ENCODE data around the gene SRCIN1.

The SRCIN1 gene

DNA sequence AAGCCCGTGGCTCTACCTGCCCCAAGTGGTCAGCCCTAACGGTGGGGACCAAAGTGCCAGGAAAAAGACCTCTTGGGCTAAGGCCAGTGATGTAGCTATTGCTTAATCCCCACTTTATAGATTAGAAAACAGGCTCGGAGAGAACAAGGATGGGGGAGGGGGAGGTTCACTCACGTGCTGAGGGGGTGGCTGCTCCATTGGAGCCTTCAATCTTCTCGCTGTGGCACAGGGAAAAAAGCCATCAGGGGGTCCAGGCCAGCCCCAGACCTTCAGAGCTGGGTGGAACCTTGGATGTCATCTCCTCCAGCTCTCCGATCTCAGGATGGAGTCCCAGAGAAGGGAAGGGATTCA, 45.9 kb downstream of the SRCIN1 start:
- DNase-seq, result no peak

DNA sequence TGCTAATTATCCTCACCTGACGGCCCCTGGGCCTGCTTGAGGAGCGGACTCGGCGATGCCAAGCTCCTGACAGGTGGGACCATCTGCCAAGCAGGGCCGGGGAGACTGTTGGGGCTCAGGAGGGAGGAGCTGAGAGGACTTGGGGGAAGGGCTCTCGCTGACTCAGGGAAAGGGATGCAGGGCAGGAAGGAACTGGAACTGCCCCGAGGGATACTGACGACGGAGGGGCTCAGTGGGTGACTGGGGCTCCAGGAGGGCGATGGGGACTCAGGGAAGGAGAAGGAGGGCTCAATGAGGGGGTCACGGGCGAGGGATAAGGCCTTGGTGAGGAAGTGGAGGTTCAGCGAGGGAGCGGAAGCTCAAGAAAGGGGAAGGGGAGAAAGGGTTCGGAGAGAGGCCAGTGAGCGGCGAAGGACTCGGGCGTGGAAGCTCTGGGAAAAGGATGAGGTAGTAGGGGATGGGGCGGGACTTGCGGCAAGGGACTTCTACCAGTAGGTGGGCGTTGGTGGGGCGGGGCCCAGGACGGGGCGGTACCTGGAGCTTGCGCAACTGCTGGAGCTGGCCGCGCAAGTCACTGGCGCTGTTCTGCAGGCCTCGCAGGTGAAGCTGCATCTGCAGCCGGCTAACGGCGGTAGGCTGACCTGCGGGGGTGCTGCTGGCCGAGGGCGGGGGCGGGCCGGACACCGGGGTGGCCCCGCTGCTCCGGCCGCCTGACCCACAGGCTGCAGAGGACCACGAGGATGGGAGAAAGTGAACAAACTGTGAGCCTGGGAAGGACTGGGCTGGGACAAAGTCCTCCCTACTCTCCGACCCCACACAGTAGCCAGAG, 46.5 kb downstream of the SRCIN1 start:
- peak; percentile 59 for DNase-seq

DNA sequence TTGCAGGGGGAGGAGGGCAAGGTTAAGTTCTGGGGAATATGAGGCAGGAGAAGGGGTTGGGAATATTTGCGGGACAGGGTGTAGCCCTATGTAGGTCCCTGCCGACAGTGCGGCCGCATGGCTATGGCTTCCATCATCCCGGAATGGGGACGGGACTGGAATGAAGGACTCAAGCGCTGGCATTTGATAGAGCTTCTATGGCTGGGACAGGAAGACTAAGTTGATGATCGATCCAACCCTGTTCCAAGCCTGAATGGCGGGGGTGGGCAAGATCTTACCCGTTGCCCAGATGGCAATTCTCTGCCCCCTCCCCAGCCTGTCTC, 47.1 kb downstream of the SRCIN1 start:
- no peak for DNase-seq

DNA sequence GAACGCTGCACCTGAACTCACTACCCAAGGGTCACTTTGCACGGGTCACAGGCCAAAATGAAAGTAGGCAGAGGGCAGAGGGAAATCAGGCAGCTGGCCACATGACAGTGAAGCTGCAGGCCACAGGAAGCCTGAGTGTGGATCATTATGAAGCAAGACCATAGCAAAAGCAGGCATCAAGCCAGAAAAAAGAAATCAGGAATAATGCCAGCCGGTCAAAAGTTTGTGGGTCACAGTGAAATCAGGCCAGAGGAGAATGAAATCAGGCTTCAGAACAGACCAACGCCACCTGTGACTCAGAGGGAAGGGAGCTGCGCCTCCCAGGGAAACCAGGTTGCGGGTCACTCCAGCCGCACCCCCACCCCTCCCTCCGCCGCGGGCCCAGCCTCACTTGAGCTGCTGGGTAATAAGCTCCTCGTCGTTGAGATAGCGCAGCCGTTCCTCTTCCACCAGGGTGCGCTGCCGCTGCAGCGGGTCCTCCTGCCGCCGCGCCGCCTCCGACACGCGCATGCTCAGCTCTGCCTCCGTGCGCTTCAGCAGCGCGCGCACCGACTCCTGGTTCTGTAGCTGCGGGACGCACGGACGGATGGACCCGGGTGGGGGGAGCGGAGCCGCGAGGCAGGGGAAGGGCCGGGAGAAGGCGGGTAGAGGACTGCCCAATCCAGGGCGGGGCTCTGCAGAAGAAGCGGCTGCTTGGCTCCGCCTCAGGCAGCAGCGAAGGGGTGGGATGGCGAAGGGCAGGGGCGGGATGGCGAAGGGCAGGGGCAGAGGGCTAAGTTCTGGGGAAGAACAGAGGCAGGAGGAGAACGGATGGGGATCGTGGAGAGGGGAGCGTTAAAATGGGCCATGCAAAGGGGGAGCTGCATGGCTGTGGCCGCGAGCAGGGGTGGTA, 47.7 kb downstream of the SRCIN1 start:
- peak; percentile 85 for DNase-seq

DNA sequence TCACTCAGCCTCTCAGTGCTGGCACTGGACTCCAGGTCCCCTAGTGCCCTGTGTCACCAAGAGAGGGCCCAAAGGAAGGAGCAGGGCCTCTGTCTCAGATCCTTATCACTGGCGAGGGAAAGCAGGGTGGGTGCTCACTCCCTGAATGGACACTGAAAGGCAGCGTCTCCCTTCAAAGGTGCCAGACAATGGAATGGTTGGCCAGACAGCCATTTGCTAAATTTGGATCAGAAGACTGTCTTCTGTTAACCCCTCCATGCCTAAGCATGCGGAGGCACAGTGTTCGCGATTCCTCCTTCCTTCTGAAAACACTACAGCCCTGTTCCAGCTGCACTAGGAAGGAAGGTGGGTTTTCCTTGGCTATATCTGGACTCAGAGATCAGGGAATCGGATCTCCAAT, 48.4 kb downstream of the SRCIN1 start:
- no peak for DNase-seq

DNA sequence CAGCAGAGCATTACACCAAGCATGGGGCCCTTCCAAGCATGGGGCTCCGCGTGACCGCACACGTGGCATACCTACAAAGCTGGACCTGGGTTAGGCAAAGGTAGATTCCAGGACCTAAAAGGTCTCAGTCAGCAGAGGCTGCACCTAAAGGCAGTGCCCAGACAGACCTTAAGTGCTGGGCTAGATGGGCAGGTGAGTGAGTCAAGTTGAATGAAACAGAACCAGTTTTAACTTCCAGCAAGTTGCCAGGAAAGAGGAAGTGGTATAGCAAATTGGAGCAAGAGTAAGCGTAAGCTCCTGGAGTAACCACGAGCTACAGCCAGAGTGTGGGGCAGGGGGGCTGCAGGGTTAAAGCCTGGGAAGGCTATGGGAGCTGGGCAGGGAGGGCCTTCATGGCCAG, 49.5 kb downstream of the SRCIN1 start:
- DNase-seq, result no peak

DNA sequence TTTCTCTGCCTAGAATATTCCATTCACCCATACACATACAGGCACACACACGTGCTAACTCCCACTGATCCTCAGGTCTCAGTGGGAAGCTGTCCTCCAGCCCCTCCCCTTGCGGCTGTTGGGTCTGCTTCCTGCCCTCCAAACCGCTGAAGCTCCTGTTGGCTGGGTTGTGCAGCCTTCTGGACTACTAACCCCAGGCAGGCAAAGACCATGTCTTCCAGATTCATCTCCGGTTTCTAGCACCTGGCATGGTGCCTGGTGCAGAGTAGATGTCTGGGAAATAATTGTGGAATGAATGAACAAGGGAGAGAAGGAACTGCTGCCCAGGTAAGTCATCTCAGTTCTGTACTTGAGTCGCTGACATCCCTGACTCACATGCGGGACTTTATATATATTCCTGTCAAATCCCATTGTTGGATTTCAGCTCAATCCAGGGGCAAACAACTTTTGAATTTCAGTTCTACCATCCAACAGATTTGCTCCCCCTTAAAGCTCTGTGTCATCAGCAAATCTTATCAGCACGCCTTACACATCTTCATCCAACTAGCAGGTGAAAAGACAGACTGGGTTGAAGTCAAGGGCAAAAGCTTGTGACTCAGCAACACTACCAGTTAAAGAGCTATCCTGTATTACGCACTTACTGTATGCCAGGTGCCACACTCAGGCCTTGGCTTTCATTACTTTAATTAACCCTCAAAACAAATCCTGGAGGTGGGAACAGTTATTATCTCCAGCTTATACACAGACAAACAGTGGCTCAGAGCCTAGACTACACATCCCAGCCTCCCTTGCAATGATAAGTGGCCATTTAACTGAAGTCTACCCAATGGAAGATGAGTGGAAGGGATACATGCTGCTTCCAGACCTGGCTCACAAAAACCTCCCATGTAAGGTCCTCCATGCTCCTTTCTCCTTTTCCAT, 51.1 kb downstream of the SRCIN1 start:
- DNase-seq, result peak; percentile 21

DNA sequence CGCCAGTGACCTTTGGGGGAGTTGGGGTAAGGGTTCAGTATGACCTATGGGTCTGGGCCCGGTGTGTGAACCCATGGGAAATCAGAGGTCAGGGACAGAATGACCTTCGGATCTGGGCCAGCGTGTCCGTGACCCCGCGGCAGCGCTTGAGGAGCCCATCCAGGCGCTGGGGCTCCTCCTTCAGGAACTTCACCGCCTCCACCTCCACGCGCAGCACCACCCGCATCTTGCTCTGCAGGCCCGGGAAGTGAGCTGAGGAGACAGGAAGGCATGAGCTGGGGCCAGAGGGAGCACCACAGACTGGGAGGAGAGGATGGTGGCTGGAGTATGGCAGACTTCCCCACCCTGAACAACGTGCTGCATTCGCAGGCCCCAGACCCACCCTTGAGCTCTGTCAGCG, 53.4 kb downstream of the SRCIN1 start:
- no peak for DNase-seq

DNA sequence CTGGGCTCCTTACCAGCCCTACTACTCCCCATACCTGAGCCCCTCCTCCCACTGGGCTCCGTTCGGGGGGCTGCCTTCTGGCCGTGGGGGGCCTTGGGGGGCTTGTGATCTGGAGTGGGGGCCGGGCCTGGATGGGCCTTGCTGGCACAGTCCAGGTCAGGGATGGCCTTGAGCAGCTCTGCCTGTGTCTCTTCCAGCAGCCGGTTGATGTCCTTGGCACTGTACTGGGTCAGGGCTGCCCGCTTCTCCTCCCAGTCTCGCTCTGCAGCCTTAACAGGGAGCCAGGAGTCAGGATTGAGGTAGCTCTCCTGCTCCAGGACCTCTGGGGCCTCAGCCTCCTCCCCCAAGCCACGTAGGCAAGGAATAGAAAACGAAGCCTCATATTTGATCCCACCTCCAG, 54.6 kb downstream of the SRCIN1 start:
- DNase-seq, result no peak

DNA sequence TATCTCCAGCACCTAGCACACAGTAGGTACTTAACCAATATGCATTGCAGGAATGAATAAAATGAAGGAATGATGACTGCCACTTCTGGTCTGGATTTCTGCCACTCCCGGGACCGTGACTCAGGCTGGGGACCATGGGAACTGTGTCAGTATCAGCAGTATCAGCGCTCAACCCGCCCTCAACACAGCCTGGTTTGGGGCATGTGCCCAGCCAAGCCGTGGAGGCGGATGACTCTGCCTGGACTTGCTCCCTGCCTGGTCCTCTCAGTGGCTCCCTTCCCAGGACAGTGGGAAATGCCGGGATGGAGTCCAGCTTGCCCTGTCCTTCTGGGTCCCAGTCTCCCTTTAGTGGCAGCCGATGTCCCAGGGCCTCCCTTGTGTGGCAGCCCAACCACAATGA, 55.1 kb downstream of the SRCIN1 start:
- peak; percentile 22 for DNase-seq

DNA sequence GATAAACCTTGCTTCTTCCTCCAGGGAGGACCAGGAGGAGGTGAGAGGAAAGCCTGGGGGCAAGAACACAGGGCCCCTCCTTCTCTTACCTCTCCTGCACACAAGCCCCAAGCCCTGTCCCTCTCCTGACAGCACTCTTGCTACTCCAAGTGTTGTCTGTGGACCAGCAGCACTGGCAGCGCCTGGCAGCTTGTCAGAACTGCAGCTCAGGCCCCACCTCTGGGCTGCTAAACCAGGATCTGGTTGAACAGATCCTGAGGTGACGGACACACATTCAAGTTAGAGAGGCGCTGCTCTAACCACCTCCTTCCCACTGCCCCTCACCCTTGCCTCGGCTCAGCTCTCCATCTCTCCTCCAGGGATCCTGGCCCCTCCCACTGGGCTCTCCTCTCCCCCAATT, 56.5 kb downstream of the SRCIN1 start:
- DNase-seq, result no peak

DNA sequence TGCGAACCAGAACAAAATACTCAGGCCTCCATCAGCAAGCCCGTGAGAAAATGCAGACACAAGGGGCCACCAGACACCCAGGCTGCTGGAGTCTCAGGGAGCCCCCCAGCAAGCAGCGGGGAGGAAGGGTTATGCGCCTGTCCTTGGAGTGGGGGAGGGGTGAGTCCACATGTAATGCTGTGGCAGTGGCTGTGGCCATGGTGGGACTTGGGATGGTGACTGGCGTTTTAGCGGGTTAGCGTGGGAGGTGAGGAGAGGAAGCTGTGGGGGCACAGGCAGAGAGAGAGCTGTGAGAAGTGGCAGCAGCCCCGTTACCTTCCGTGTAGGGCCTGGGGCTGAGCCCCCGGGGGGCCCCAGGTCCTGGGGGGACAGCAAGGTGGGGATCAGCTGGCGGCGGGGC, 58.3 kb downstream of the SRCIN1 start:
- DNase-seq, result no peak

DNA sequence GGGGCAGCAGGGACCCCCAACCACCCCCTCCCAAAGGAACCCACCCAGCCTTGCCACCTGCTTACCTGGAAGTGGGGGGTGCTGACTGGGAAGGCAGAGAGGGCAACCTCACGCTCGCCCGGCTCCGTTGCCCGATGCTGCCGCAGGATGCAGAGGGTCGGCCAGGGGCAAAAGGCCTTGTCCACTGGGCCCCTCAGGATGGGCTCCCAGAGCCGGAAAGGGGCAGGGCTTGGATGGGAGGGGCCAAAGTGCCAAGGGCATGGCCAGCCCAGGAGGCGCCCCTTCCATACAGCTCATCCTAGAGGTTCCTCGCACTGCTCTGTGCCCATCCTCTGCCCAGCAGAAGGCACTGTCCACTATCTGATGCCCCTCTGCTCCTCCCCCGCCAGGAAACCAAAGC, 59.4 kb downstream of the SRCIN1 start:
- DNase-seq, result no peak

DNA sequence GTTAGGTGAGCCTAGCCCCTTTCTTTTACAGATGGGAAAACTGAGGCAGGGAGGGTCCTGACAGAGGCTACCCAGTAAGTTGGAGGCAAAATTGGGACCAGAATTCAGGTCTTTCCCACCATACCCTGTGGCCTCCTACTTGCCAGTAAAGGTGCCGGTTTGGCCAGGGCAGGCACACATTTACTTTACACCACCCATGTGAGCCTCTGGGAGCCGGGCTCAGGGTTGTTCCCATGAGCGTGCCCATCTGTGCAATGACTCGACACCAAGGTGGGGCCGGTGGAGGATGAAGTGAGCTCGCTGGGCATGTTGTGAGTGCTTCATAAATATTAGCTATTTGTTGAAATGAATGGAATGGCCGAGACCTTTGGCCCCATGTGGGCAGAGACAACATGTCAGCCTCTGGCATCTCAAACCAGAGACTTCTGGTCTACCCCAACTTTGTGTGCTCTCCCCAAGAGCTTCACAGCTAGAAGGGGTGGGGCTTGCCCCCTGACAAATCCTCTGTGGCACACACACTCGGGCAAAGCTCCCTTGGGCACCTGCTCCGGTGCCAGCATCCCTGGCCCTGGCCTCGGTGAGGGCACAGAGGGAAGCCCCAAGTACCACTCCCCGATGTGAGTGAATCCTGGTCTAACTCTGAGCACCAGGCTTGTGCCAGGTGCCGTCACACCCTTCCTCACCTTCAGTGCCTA, 60.1 kb downstream of the SRCIN1 start:
- no peak for DNase-seq

DNA sequence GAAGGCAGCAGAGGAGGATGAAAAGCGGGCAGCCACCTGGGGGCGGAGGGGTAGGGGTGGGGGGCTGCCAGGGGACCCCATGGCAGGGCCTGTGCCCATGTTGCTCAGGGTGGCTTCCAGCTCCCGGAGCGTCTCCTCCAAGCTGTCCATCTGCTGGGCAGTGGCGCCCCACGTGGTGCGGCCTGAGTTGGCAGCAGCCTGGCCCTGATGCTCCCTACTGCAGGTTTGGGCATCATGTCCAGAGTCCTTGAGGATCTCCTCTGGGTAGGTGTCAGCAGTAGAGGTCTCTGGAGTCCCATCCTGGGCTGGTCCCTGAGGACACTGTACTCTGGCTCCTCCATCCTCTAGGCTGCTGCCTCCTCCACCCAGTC, 60.9 kb downstream of the SRCIN1 start:
- no peak for DNase-seq

DNA sequence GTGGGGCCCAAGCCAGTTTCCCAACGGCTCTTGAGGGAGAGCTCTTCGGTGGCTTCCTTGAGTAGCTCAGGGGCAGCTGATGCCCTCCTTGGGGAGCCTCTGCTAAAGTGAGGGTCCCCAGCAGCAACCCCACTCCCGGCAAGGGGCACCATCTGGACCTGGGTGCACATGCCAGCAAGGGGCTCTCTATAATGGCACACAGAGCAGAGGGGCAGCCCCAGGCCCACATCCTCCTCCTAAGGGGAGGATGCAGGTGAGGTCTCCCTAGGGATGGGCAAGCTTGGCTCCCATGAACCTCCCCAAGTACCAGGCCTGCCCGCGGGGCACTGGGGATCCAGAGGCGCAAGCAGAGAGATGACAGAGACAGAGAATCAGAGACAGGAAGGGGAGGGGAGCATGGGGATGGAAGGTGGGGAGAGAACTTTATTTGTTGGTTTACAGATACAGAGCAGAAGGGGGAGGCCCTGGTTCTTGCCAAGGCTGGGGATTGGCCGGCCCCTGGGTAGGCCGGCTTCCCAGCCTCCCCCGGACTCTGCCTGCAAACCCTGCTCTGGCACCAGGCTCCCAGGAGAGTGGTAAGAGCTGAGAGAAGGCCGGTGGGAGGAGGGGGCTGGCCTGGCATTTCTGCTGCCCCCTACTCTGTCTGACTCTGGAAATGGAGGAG, 61.4 kb downstream of the SRCIN1 start:
- DNase-seq, result no peak

DNA sequence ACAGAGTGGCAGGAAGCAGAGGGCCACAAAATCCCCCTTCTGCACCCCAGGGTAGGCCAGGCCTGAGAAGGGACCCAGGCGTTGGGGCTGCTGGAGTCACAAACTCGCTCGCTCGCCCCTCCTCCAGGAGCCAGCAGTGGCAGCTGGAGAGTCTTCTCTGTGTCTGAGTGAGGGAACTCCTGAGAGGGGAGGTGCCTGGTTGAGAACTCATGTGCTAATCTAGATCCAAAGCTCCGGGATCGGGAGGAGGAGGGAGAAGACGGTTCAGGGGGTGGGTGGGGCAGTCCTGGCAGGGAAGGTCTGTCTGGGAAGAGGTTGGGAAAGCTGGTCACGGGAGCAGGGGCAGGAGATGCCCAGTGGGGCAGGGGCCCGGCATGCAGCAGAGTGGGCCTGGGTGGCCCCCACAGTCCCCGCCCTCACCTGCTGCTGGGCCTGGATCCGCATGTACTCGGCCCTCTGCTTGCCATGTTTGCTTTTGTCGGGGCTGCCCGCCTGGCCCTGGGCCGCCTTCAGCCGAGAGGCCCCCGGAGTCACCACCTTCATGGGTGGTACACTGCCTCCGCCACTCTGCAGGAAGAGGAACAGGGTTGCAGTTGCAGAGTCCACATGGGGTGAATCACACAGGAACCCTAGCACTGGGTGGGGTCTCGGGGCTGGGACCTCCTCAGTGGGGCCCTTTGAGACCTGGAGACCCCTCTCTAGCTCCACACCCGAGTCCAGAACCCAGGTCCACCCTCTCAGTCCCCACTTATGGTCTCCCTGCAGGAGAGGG, 62.2 kb downstream of the SRCIN1 start:
- no peak for DNase-seq

DNA sequence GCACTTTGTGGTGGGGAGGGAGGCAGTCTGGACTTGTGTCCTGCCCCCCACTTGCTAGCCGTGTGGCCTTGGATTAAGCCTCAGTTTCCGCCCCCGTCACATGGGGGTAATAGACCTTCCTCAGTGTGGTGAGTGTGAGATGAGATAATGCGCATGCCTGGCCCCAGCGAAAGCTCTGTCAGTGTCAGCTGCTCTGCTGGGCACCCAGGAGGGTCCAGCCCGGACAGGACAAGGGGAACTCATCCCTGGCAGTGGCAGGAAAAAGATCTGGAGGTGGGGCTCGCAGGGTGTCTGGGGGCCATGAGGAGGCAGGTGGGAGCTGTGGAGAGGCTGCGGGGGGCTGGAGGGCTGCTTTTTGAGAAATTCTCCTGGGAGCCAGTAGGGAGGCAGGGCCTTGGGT, 63.5 kb downstream of the SRCIN1 start:
- DNase-seq, result no peak

DNA sequence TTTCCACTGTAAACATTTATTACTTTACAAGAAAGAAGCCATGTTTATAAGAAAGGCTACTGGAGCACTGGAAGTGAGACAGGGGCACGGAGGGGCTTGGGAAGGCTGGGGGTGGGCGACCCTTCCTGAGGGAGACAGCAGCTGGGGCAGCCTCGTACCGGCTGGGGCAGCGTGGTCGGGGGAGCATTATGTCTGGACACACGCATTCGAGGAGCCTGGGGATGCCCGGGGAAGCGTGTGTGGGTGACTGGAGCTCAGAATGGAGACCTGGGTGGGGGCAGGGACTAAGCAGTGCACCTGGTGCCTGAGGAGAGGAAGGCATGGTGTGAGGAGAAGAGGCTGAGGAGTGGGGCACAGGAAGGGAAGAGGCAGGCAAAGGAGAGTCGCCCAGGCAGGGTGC, 64.5 kb downstream of the SRCIN1 start:
- DNase-seq, result no peak

DNA sequence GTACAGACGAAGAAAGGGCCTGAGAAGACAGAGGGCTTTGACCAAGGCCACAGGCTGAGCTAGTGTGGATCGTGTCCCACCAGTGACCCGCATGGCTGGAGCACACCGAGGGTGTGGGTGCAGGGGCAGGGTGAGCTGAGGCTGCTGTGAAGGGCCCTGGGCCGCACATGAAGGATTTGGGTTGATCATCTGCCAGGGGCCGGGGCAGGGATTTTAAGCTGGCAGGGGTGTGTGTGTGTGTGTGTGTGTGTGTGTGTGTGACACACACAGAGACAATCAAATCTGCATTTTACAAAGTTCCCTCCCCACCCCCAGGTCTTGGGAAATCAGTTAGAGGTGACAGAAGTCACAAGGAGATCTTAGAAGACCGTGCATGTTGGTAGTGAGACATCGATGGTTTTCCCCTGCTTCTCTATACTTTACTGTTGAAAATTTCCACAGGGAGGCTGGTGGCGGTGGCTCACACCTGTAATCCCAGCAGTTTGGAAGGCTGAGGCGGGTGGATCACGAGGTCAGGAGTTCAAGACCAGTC, 65.2 kb downstream of the SRCIN1 start:
- no peak for DNase-seq

DNA sequence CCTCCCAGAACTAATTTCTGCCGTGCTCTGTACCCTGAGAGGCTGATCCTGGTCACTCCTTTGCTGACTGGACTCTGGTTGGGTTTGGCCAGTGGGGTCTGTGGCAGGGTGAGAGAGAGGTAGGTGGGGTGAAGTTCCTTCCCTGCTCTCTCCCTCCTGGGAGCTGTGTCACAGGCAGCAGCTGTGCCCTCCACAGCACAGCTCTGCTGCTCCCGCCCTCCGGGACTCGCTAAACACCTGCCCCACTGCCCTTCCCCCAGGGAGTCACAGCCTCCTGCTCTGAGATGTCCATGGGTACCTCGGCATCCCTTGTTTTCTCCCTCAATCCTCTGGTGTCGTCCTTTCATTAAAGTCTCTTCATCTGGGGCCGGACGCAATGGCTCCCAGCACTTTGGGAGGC, 66.4 kb downstream of the SRCIN1 start:
- no peak for DNase-seq
